GM12878 (cell line): ENCODE results near the gene GCC1. TPM values are rescaled to one million over a fixed set of nuclear protein-coding genes. Genes with fewer than 3 reads are reported as not detected.

Source experiments
- CHD2 ChIP-seq: IDR thresholded peaks from 2 replicates; pipeline ENCODE4 v1.6.1; 2011; ENCODE audit warnings: low read depth, low read length, improper control_type of control experiment, borderline replicate concordance
- E2F8 ChIP-seq: fragments of 450-650 bp; IDR thresholded peaks from 2 replicates; pipeline ENCODE4 v1.6.1; 2018; ENCODE audit warnings: mild to moderate bottlenecking, low read depth, moderate library complexity; ENCODE audit not compliant: partially characterized antibody
- GATAD2B ChIP-seq: fragments of 450-650 bp; conservative IDR thresholded peaks from 2 replicates; pipeline ENCODE4 v1.6.1; 2017; ENCODE audit warnings: low read depth, mild to moderate bottlenecking, moderate library complexity
- HDGF ChIP-seq: fragments of 450-650 bp; IDR thresholded peaks from 2 replicates; pipeline ENCODE4 v1.6.1; 2016; ENCODE audit warnings: antibody characterized with exemption
- KDM1A ChIP-seq: fragments of 200-600 bp; sonication (generic); IDR thresholded peaks from 2 replicates; pipeline ENCODE4 v1.6.1; 2016; ENCODE audit warnings: borderline replicate concordance
- RELB ChIP-seq: fragments of 450-650 bp; IDR thresholded peaks from 2 replicates; pipeline ENCODE4 v1.6.1; 2017; ENCODE audit warnings: low read depth, mild to moderate bottlenecking, moderate library complexity
- SMAD1 ChIP-seq: fragments of 450-650 bp; IDR thresholded peaks from 2 replicates; pipeline ENCODE4 v1.6.1; 2018; ENCODE audit warnings: mild to moderate bottlenecking, low read depth; ENCODE audit not compliant: partially characterized antibody
- polyA plus RNA-seq, 11 experiments: library from polyadenylated mRNA; depleted of rRNA in 4 of 11; unstranded in 6 of 11; stranded (reverse) in 5 of 11; fragments of >200 nt; fragmentation: Nextera tagmentation in 4 of 11; fragmentation: Illumina TruSeq in 1 of 11; extraction: Ambion mirVana in 4 of 11; extraction: Trizol in 1 of 11; gene quantifications; 1 replicate in 1 of 11; 2 replicates in 10 of 11; pipeline versions ENCODE4 v1.2.1 to v1.2.3, GENCODE V29; 2011 to 2016; ENCODE audit warnings: inconsistent platforms in 2 of 11, missing spikeins in 2 of 11, low read depth in 1 of 11
- total RNA-seq, 4 experiments: library from RNA; depleted of rRNA in 3 of 4; stranded (reverse); fragments of >200 nt in 3 of 4; fragmentation: Illumina TruSeq in 1 of 4; extraction: Trizol in 1 of 4; gene quantifications; 2 replicates each; pipeline versions ENCODE4 v1.2.1 to v1.2.3, GENCODE V29; 2013 to 2021
- TF ChIP-seq, protein P1 (sequence below): fragments of 450-650 bp; IDR thresholded peaks from 2 replicates; pipeline ENCODE4 v1.6.1; 2014; ENCODE audit warnings: mild to moderate bottlenecking

Gene GCC1
- total and polyA plus RNA-seq, 10 of the 15 experiments (the other 5 are each of a cell fraction or from before 2014, with no cell fraction given), result 1.8 to 17.2 (median 9.0) TPM

DNA sequence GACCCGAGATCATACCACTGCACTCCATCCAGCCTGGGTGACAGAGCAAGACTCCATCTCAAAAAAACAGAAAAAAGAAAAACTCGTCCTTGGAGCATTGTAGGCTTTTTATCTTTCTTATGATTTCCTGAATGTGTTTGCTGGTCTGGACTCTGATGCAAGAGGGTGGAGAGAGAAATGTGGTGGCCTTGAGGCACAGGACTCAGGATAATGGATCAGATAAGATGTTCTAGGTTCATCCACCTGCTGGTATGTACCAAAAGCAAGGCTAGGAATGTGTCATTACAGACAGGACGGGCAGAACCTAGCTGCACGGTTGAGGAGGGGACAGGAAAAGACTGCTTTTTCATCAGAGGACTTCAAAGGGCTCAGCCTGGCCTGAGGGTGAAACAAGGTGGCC lies 33.5 kb downstream of the GCC1 start (continued):
- TF ChIP-seq RELB, result no peak
- TF ChIP-seq KDM1A, result no peak
- no peak for TF ChIP-seq E2F8
- TF ChIP-seq, protein P1, sequence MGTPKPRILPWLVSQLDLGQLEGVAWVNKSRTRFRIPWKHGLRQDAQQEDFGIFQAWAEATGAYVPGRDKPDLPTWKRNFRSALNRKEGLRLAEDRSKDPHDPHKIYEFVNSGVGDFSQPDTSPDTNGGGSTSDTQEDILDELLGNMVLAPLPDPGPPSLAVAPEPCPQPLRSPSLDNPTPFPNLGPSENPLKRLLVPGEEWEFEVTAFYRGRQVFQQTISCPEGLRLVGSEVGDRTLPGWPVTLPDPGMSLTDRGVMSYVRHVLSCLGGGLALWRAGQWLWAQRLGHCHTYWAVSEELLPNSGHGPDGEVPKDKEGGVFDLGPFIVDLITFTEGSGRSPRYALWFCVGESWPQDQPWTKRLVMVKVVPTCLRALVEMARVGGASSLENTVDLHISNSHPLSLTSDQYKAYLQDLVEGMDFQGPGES, result no peak
- TF ChIP-seq CHD2, result no peak
- no peak for TF ChIP-seq GATAD2B
- TF ChIP-seq SMAD1, result no peak
- no peak for TF ChIP-seq HDGF
